Smooth muscle cell of bladder (primary cell): ENCODE results near the gene FLG. TPM values are rescaled to one million over a fixed set of nuclear protein-coding genes. Genes with fewer than 3 reads are reported as not detected.

Source experiments
- total RNA-seq: library from RNA; depleted of rRNA; stranded (reverse); fragments of >200 nt; gene quantifications from 2 replicates; pipeline ENCODE4 v1.2.3, GENCODE V29; 2014

The FLG gene
- under 0.01 TPM in 2 replicates for total RNA-seq

GRCh38 chr1:152325111-152325510, at the start of gene FLG:
Gene FLG (minus strand): TSS chr1:152325239. CDS start chr1:152315456, 9,783 bp downstream.

GRCh38 chr1:152359906-152360305, 34.9 kb upstream of the FLG start, which contains the start of gene FLG2:
Gene FLG2 (minus strand): TSS chr1:152360006. CDS start chr1:152358884, 1,122 bp downstream.

Other genes starting within 250 kb of the FLG start
- gene TCHHL1, start 236.2 kb downstream of the FLG start, total RNA-seq, result not detected in 2 replicates
- under 0.01 TPM in 2 replicates for gene TCHH, start 209.8 kb downstream of the FLG start, total RNA-seq
- not detected in 2 replicates for gene RPTN, start 166.0 kb downstream of the FLG start, total RNA-seq
- gene HRNR, start 101.0 kb downstream of the FLG start, total RNA-seq, result under 0.01 TPM in 2 replicates
- under 0.01 TPM in 1 of 2 replicates, not detected in the other for gene FLG2, start 34.8 kb upstream of the FLG start, total RNA-seq
- not detected in 2 replicates for gene CRNN, start 89.0 kb upstream of the FLG start, total RNA-seq
- gene LCE5A, start 185.6 kb upstream of the FLG start, total RNA-seq, result not detected in 2 replicates
- not detected in 2 replicates for gene CRCT1, start 189.2 kb upstream of the FLG start, total RNA-seq
- not detected in 2 replicates for gene LCE3E, start 241.5 kb upstream of the FLG start, total RNA-seq